ENCODE results near the gene HMCN1.

HMCN1 gene

GRCh38 chr1:185906186-185906585, 172.0 kb downstream of the HMCN1 start:
- no peak for TF ChIP-seq CTCF (IDR thresholded peaks at IDR 0.05)

DNA sequence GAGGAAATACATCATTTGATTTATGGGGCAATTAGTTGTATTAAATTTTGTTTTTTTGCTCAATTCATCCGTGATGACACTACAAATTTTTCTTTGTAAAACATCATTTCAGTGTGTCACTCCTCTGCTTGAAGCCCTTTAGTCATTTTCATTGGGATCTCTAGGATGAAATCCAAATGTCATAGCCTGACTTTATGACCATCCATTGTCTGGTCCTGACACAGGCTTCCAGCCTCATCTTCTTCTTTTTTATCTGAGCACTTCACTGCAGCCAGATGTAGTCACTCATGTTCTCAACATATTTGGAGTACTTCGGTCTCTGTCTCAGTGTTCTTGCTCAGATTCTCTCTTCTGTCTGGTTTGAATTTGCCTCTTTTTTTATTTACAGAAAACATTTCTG, 173.1 kb downstream of the HMCN1 start:
- no peak for TF ChIP-seq CTCF (IDR thresholded peaks at IDR 0.05)

GRCh38 chr1:185911978-185912377, 177.8 kb downstream of the HMCN1 start:
- TF ChIP-seq CTCF (IDR thresholded peaks at IDR 0.05), result no peak

DNA sequence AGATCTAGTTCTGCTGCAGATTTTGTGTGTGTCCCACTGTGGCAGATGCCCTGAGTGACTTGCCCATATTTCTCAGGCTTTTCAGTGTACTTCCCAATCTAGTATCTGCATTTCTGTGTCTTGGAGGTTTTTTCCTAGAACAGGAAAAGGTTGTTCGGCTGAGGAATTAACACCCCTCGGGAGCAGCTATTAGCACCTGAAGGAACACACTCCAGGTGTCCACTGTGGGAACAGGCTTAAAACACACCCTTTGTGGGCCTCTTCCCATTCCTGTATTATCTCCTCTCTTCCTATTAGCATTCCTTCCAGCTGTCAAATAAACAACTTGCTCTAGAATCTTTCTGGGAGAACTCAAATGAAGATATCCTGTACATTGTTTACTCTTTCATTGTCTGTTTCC, 178.3 kb downstream of the HMCN1 start:
- no peak for TF ChIP-seq CTCF (IDR thresholded peaks at IDR 0.05)

- no peak for TF ChIP-seq CTCF (IDR thresholded peaks at IDR 0.05)
These were observed 179.9 kb downstream of the HMCN1 start for GRCh38 chr1:185914089-185914488.

DNA sequence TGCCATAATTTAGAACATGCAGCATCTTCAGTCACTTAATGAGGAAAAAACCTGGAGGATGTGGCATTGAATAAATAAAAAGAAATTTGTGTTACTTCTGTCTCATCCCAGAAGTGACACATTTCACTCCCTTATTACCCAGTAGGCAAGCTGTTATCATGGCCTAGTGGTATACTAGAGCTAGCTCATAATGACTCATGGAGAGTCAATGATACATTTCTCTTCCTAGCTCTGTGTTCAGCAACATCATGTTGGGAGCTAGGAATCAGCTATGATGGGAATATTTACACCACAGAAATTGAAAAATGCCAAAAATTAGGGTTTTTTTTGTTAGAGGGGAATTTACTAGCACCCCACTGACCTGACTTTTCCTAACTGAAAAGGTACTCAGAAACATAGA, 182.7 kb downstream of the HMCN1 start:
- TF ChIP-seq CTCF (IDR thresholded peaks at IDR 0.05), result no peak

GRCh38 chr1:185917646-185918045, 183.5 kb downstream of the HMCN1 start:
- TF ChIP-seq CTCF (IDR thresholded peaks at IDR 0.05), result no peak

DNA sequence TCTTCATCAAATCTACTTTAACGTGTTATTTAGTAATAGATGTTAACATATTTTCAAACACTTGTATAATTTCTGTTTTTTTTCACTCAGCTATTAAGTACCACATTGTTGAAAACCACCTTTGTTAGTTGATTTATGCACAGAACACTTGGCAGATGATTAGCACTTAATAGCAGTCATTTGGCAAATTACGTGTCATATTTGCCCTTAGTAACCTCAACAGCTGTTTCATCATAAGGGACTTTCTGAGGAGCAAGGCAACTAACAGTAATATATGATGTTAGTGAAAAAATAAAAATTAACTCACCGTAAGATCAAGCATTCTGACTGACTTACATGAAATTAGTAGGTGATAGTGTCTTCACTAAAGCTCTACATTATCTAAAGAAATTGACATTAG, 186.4 kb downstream of the HMCN1 start:
- no peak for TF ChIP-seq CTCF (IDR thresholded peaks at IDR 0.05)
